ENCODE measurements around the gene TBX18. TPM values are rescaled to one million over a fixed set of nuclear protein-coding genes. Genes with fewer than 3 reads are reported as not detected.
A peak's percentile ranks its signal among the peaks of the same experiment; 100 is the strongest.

The TBX18 gene
- total and polyA plus RNA-seq, 12 donors, result 1.0 to 10.4 (median 2.9) TPM

DNA sequence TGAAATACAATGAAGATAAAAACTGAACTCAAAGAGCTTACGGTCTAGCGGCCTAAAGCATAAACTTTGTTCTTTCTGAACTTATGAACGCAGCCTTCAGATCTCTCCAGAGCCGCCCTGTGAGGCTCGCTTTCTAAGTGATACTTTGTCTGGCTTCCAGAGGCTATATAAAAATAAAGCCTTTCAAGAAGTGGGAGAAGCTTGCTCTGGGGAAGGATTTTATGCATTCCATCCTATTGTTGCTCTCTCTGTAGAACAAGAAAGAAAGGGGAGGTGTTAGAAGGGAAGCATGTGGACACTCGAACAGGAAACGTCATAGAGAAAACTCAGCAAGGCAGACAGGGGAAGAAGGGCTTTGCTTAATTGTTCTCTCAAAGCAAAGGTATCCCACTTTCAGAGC is 77.0 kb downstream of the TBX18 start:
- 64 to 69% (median 67%) methylated on average over 7 of the region's 7 CpGs for WGBS, 4 donors
- no peak for DNase-seq
- H3K27me3 ChIP-seq, result no peaks in the 10 kb centered on the region
- intact Hi-C loops (cut with DNase I), result no loop called here
- no peaks in the 10 kb centered on the region for H3K9me3 ChIP-seq (replicated peaks in 1 of 3)
- H3K27ac ChIP-seq, result no peak overlapping the region
- H3K4me3 ChIP-seq, result no peak overlapping the region
- TF ChIP-seq, protein P1, sequence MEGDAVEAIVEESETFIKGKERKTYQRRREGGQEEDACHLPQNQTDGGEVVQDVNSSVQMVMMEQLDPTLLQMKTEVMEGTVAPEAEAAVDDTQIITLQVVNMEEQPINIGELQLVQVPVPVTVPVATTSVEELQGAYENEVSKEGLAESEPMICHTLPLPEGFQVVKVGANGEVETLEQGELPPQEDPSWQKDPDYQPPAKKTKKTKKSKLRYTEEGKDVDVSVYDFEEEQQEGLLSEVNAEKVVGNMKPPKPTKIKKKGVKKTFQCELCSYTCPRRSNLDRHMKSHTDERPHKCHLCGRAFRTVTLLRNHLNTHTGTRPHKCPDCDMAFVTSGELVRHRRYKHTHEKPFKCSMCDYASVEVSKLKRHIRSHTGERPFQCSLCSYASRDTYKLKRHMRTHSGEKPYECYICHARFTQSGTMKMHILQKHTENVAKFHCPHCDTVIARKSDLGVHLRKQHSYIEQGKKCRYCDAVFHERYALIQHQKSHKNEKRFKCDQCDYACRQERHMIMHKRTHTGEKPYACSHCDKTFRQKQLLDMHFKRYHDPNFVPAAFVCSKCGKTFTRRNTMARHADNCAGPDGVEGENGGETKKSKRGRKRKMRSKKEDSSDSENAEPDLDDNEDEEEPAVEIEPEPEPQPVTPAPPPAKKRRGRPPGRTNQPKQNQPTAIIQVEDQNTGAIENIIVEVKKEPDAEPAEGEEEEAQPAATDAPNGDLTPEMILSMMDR (IDR thresholded peaks at IDR 0.05), result no peak
- no peak for TF ChIP-seq POLR2A (IDR thresholded peaks at IDR 0.05)
- no peaks in the 10 kb centered on the region for H3K36me3 ChIP-seq (replicated peaks in 1 of 2)
- H3K4me1 ChIP-seq (replicated peaks in 1 of 2), result no peaks in the 10 kb centered on the region

DNA sequence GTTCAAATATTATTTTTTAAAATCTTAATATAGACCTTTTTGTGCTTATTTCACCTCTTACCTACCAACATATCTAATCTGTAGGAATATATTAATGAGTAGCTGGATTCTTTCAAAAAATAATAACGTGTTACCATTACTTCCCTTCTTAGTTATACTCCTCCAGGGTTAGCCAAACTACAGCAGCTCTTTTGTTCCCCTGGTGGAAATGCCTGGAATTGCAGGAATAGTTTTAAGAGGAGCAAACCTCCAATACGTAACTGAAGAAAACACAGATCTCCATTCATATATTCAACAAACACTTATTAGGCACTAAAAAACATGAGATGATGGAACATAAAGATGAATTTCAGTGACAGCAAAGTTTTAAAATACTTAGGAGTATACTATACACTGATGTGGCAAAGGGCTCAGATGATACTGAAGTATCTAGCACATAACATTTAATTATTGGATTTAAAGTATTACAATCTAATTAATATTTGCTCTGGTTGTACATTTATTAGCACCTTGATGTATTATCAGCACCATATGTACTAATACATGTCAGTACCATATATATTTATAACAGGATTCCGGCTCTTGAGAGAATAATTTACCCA is 78.3 kb downstream of the TBX18 start:
- Histone ChIP-seq H3K27me3 (no peaks in the 10 kb centered on the region), H3K4me1 (replicated peaks in 1 of 2) (no peaks in the 10 kb centered on the region), H3K4me3 (no peak overlapping the region), H3K9me3 (replicated peaks in 1 of 3) (no peaks in the 10 kb centered on the region), H3K27ac (no peak overlapping the region), H3K36me3 (replicated peaks in 1 of 2) (no peaks in the 10 kb centered on the region)
- intact Hi-C loops (cut with DNase I), result no loop called here
- TF ChIP-seq, protein P1 (IDR thresholded peaks at IDR 0.05), result peak in 1 of 6 experiments; percentile 25
- no peak for TF ChIP-seq POLR2A (IDR thresholded peaks at IDR 0.05)
- DNase-seq, result no peak
- 69 to 82% (median 75%) methylated on average over 3 of the region's 3 CpGs for WGBS, 4 donors

DNA sequence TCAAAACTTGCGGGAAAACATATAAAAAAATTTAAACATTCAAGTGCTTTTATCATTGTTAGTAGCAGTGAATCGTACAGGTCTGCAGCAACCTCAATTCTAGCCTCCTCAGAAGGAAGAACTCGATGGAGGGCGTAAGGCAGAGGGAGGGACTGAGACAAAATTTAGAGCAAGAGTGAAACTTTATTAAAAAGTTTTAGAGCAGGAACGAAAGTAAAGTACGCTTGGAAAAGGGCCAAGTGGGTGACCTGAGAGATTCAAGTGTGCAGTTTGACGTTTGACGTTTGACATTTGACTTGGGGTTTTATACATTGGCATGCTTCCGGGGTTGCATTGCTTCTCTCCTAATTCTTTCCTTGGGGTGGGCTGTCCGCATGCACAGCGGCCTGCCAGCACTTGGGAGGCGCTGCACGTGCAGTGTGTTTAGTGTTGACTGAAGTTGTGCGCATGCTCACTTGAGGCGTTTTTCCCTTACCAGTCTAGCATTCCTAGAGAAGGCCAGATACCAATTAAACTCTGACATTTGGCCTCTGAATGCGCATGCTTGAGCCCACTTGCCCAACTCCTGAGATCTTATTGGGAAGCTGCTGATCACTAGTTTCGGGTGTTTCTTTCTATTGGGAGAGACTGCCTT is 82.6 kb downstream of the TBX18 start:
- no peak for DNase-seq
- H3K36me3 ChIP-seq (replicated peaks in 1 of 2), result no peaks in the 10 kb centered on the region
- WGBS, 4 donors, result 79 to 84% (median 82%) methylated on average over 16 to 17 of the region's 17 CpGs
- intact Hi-C loops (cut with DNase I), result no loop called here
- no peak overlapping the region for H3K4me3 ChIP-seq
- no peak overlapping the region for H3K27ac ChIP-seq
- no peaks in the 10 kb centered on the region for H3K27me3 ChIP-seq
- no peaks in the 10 kb centered on the region for H3K4me1 ChIP-seq (replicated peaks in 1 of 2)
- H3K9me3 ChIP-seq (replicated peaks in 1 of 3), result no peaks in the 10 kb centered on the region
- no peak for TF ChIP-seq POLR2A (IDR thresholded peaks at IDR 0.05)
- TF ChIP-seq, protein P1 (IDR thresholded peaks at IDR 0.05), result no peak

DNA sequence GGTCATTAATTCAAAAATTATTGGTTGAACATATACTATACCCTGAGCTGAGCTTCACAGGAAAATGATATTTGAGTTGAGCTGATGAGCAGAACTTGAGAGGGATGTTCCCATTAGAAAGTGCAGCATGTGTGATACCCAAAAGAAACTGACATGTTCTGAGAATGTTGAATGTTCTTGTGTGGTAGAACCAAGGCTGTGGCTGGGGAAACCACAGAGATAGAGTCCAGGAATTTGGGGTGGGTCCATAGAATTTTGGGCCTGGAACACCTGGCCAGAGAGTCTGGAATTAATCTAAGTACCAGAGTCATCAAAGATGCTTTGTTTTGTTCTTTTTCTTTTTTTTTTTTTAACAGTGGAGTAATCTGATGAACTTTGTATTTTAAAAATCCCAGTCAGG is 88.7 kb downstream of the TBX18 start:
- no peak for DNase-seq
- Histone ChIP-seq H3K27ac (no peak overlapping the region), H3K4me1 (replicated peaks in 1 of 2) (no peaks in the 10 kb centered on the region), H3K9me3 (replicated peaks in 1 of 3) (no peaks in the 10 kb centered on the region), H3K27me3 (no peaks in the 10 kb centered on the region), H3K4me3 (no peak overlapping the region), H3K36me3 (replicated peaks in 1 of 2) (no peaks in the 10 kb centered on the region)
- TF ChIP-seq, protein P1 (IDR thresholded peaks at IDR 0.05), result no peak
- no peak for TF ChIP-seq POLR2A (IDR thresholded peaks at IDR 0.05)
- intact Hi-C loops (cut with DNase I), result no loop called here

All from adrenal gland (tissue), 12 donors.